GM18505 (cell line): ENCODE data around the gene PDCD5.

Source experiments
- ATAC-seq: cut with Tn5 transposase; IDR thresholded peaks from one replicate; pipeline ENCODE4 v1.9.1; 2021; ENCODE audit not compliant: unreplicated experiment
- POLR2A ChIP-seq: IDR thresholded peaks from 4 replicates; pipeline ENCODE4 v1.6.1; 2011; ENCODE audit warnings: borderline replicate concordance; ENCODE audit not compliant: insufficient read depth, insufficient read length; ENCODE audit errors: extremely low read depth

Gene PDCD5

DNA sequence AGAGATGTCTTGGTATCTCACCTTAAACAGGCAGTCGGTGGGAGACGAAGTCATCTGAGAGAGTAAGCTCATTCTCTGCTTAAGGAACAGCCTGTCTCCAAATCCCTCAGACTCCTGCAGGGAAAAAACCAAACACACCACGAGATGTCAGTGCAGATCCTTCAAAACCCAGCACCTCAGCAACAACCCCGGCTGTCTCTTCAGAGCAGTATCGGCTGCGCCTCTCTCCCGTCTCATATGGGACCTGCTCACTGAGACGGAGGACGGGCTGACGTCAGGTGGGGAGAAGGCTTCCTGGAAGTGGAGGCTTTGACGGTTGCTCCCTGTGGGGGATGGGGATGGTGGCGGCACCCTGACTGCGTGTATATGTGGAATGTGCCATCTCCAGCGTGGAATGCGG, 50.4 kb downstream of the PDCD5 start:
- no peak for TF ChIP-seq POLR2A
- no peak for ATAC-seq
